Measurements from ENCODE around the gene FAM171A1. TPM values are rescaled to one million over a fixed set of nuclear protein-coding genes. Genes with fewer than 3 reads are reported as not detected.

FAM171A1 gene
- total RNA-seq, 1 donor from 2014 or later: 28.2 TPM

DNA sequence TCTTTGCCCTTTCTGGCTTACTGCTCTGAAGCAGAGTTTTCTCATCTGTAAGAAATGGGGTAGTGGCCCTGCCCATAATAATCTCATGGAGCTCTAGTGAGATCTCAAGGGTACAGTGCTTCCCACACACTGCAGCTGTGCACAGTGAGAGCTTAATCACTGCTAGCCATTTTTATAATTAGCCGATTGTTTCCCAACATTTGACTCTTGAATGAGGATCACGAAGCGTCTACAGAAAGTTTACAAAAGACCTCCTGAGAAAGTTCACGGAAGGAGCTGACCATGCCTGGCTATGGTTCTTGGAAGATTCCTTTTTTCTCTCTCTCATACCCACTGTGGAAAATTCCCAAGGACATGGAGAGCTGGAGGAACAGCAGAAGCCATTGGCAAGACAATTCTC lies 70.4 kb downstream of the FAM171A1 start:
- no peaks in the 10 kb centered on the region for H3K27me3 ChIP-seq
- H3F3A ChIP-seq (ENCODE audit: low read depth): no peaks in the 10 kb centered on the region
- H3K36me3 Mint-ChIP-seq: peaks cover 20% of the 10 kb centered on the region
- peaks cover 12% of the 10 kb centered on the region for H3K4me1 Mint-ChIP-seq
- no peak for DNase-seq (ENCODE audit: low spot score)
- no peak overlapping the region for H2AFZ ChIP-seq (replicated peaks)
- H3K9ac ChIP-seq: no peak overlapping the region
- H3K4me1 ChIP-seq: no peaks in the 10 kb centered on the region
- H3K4me3 Mint-ChIP-seq: no peak overlapping the region
- no peaks in the 10 kb centered on the region for H3K79me2 ChIP-seq (ENCODE audit: low read depth)
- H3K27me3 Mint-ChIP-seq (ENCODE audit: insufficient read depth, low read depth): peaks cover 3% of the 10 kb centered on the region
- H3K27ac ChIP-seq: no peak overlapping the region
- H3K4me3 ChIP-seq: no peak overlapping the region
- H3K27ac Mint-ChIP-seq: no peak overlapping the region
- peaks cover 5% of the 10 kb centered on the region for H4K20me1 ChIP-seq (ENCODE audit: low read depth)
- no peaks in the 10 kb centered on the region for H3K36me3 ChIP-seq
- no peak overlapping the region for H3K4me2 ChIP-seq
- TF ChIP-seq, protein P1, sequence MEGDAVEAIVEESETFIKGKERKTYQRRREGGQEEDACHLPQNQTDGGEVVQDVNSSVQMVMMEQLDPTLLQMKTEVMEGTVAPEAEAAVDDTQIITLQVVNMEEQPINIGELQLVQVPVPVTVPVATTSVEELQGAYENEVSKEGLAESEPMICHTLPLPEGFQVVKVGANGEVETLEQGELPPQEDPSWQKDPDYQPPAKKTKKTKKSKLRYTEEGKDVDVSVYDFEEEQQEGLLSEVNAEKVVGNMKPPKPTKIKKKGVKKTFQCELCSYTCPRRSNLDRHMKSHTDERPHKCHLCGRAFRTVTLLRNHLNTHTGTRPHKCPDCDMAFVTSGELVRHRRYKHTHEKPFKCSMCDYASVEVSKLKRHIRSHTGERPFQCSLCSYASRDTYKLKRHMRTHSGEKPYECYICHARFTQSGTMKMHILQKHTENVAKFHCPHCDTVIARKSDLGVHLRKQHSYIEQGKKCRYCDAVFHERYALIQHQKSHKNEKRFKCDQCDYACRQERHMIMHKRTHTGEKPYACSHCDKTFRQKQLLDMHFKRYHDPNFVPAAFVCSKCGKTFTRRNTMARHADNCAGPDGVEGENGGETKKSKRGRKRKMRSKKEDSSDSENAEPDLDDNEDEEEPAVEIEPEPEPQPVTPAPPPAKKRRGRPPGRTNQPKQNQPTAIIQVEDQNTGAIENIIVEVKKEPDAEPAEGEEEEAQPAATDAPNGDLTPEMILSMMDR (IDR thresholded peaks at IDR 0.05): no peak
- TF ChIP-seq EZH2phosphoT487 (IDR thresholded peaks at IDR 0.05) (no peak), EZH2 (IDR thresholded peaks at IDR 0.05) (no peak)
- H3K9me3 ChIP-seq (ENCODE audit: low read depth): no peaks in the 10 kb centered on the region
- H3K9me3 Mint-ChIP-seq: peaks cover under 1% of the 10 kb centered on the region

DNA sequence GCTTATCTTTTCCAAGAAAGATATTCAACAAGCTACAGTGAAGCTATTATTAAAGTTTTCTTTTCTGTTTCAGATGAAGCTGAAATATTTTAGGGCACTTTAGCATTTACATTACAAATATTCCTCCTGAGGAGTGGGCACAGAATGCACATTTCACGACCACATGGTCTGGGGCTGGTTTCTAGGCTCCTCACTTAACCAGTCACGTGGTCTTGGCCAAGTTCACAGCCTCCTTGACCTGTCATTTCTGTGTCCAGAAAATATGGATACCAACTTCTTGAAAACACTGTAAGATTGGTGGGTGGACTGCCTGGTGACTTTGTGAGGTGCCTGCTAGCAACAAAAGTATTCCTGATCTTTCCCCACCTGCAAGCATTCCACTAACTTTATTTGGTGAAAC lies 70.9 kb downstream of the FAM171A1 start:
- H3K9me3 Mint-ChIP-seq: no peaks in the 10 kb centered on the region
- no peaks in the 10 kb centered on the region for H3K27me3 ChIP-seq
- no peaks in the 10 kb centered on the region for H3F3A ChIP-seq (ENCODE audit: low read depth)
- no peak overlapping the region for H3K4me3 ChIP-seq
- H3K4me1 ChIP-seq: no peaks in the 10 kb centered on the region
- no peak overlapping the region for H2AFZ ChIP-seq (replicated peaks)
- no peaks in the 10 kb centered on the region for H3K36me3 ChIP-seq
- H3K4me2 ChIP-seq: no peak overlapping the region
- peaks cover 5% of the 10 kb centered on the region for H3K27me3 Mint-ChIP-seq (ENCODE audit: insufficient read depth, low read depth)
- peaks cover 18% of the 10 kb centered on the region for H3K4me1 Mint-ChIP-seq
- no peak for DNase-seq (ENCODE audit: low spot score)
- no peaks in the 10 kb centered on the region for H3K79me2 ChIP-seq (ENCODE audit: low read depth)
- H3K4me3 Mint-ChIP-seq: no peak overlapping the region
- peaks cover 17% of the 10 kb centered on the region for H3K36me3 Mint-ChIP-seq
- H3K27ac Mint-ChIP-seq: no peak overlapping the region
- no peak overlapping the region for H3K27ac ChIP-seq
- TF ChIP-seq EZH2phosphoT487 (IDR thresholded peaks at IDR 0.05) (no peak), EZH2 (IDR thresholded peaks at IDR 0.05) (no peak)
- TF ChIP-seq, protein P1 (IDR thresholded peaks at IDR 0.05): no peak
- no peak overlapping the region for H3K9ac ChIP-seq
- no peaks in the 10 kb centered on the region for H3K9me3 ChIP-seq (ENCODE audit: low read depth)
- H4K20me1 ChIP-seq (ENCODE audit: low read depth): peaks cover 5% of the 10 kb centered on the region

- Histone ChIP-seq H3K27me3 (no peaks in the 10 kb centered on the region), H4K20me1 (ENCODE audit: low read depth) (peaks cover 2% of the 10 kb centered on the region), H3K4me1 (no peaks in the 10 kb centered on the region), H3K9ac (no peak overlapping the region), H3K79me2 (ENCODE audit: low read depth) (no peaks in the 10 kb centered on the region), H3K9me3 (ENCODE audit: low read depth) (no peaks in the 10 kb centered on the region), H3K27ac (no peak overlapping the region), H3K4me2 (no peak overlapping the region), H3K36me3 (no peaks in the 10 kb centered on the region), H2AFZ (replicated peaks) (no peak overlapping the region), H3F3A (ENCODE audit: low read depth) (no peaks in the 10 kb centered on the region), H3K4me3 (no peak overlapping the region)
- H3K36me3 Mint-ChIP-seq: peaks cover 8% of the 10 kb centered on the region
- H3K9me3 Mint-ChIP-seq: no peaks in the 10 kb centered on the region
- DNase-seq (ENCODE audit: low spot score): no peak
- H3K27ac Mint-ChIP-seq: no peak overlapping the region
- H3K27me3 Mint-ChIP-seq (ENCODE audit: insufficient read depth, low read depth): peaks cover 3% of the 10 kb centered on the region
- H3K4me1 Mint-ChIP-seq: peaks cover 32% of the 10 kb centered on the region
- no peak for TF ChIP-seq EZH2 (IDR thresholded peaks at IDR 0.05)
- TF ChIP-seq EZH2phosphoT487 (IDR thresholded peaks at IDR 0.05): no peak
- TF ChIP-seq, protein P1 (IDR thresholded peaks at IDR 0.05): no peak
- no peak overlapping the region for H3K4me3 Mint-ChIP-seq
These were observed 74.4 kb downstream of the FAM171A1 start for GRCh38 chr10:15296701-15297100.
